Measurements from ENCODE around the gene TEAD2.

TEAD2 gene

GRCh38 chr19:49396738-49397505 lies 34.7 kb upstream of the TEAD2 start:
- no peak overlapping the region for H3K9ac ChIP-seq (ENCODE audit: low read length)
- H3K9me3 ChIP-seq (ENCODE audit: control insufficient read depth, insufficient read depth, low read depth, low read length): no peaks in the 10 kb centered on the region
- H3K4me1 ChIP-seq (ENCODE audit: control insufficient read depth, insufficient read depth, low read length): peaks cover 22% of the 10 kb centered on the region
- no peak overlapping the region for H3K4me3 ChIP-seq (ENCODE audit: low read depth, low read length)
- H3K27ac ChIP-seq (ENCODE audit: low read depth, low read length): no peak overlapping the region
- no peaks in the 10 kb centered on the region; the same call in 1 of the 2 replicates for H3K27me3 ChIP-seq (ENCODE audit: control insufficient read depth, insufficient read depth, low read length)
- H3K36me3 ChIP-seq (ENCODE audit: control insufficient read depth, insufficient read depth, low read length): no peaks in the 10 kb centered on the region

GRCh38 chr19:49395581-49396407 lies 33.6 kb upstream of the TEAD2 start:
- Histone ChIP-seq H3K36me3 (ENCODE audit: control insufficient read depth, insufficient read depth, low read length) (no peaks in the 10 kb centered on the region), H3K9ac (ENCODE audit: low read length) (no peak overlapping the region), H3K27ac (ENCODE audit: low read depth, low read length) (no peak overlapping the region), H3K4me3 (ENCODE audit: low read depth, low read length) (no peak overlapping the region), H3K9me3 (ENCODE audit: control insufficient read depth, insufficient read depth, low read depth, low read length) (no peaks in the 10 kb centered on the region), H3K4me1 (ENCODE audit: control insufficient read depth, insufficient read depth, low read length) (peaks cover 22% of the 10 kb centered on the region), H3K27me3 (ENCODE audit: control insufficient read depth, insufficient read depth, low read length) (peaks cover 3% of the 10 kb centered on the region; the same call in 1 of the 2 replicates)

GRCh38 chr19:49393881-49394280 lies 31.7 kb upstream of the TEAD2 start:
- H3K9me3 ChIP-seq (ENCODE audit: control insufficient read depth, insufficient read depth, low read depth, low read length): no peaks in the 10 kb centered on the region
- no peak overlapping the region for H3K27ac ChIP-seq (ENCODE audit: low read depth, low read length)
- peaks cover 4% of the 10 kb centered on the region; the same call in 1 of the 2 replicates for H3K27me3 ChIP-seq (ENCODE audit: control insufficient read depth, insufficient read depth, low read length)
- H3K4me3 ChIP-seq (ENCODE audit: low read depth, low read length): no peak overlapping the region
- no peak overlapping the region for H3K9ac ChIP-seq (ENCODE audit: low read length)
- H3K4me1 ChIP-seq (ENCODE audit: control insufficient read depth, insufficient read depth, low read length): peaks cover 17% of the 10 kb centered on the region
- H3K36me3 ChIP-seq (ENCODE audit: control insufficient read depth, insufficient read depth, low read length): no peaks in the 10 kb centered on the region

DNA sequence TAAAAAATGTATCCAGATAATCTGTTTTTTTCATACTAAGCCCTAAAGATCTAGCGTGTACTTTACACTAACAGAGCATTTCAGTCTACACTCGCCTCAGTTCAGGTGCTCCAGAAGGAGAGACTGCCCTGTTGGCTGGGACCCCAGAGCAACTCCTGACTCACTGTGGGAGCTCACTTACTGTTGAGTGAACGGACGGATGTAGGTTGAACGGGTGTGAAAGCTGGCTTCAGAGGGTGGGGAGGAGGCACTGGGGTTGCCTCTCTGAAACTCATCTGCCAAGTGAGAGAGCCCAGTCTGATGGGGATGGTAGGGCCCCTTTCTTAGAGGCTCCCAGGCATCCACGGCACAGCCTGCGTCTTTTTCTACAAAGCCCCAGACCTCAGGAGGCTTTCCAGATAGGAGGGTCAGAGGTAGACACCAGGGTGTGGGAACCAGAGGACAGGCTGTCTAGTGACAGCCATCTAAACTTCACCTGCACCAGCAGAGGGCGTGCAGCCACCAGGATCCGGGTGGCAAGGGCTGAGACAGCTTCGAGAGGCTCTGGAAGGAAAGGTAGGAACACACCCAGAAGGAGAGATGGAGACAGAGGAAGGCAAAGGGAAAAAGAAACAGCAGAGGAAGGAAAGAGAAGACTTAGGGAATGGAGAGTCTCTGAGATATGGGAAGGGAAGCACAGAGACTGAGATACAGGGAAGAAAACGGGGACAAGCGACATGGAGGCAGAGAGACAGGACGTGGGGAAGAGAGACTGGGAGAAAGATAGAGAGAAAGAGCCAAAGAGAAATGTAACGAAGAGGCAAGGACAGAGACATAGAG lies 29.6 kb upstream of the TEAD2 start:
- peaks cover 4% of the 10 kb centered on the region; the same call in 1 of the 2 replicates for H3K27me3 ChIP-seq (ENCODE audit: control insufficient read depth, insufficient read depth, low read length)
- no peaks in the 10 kb centered on the region for H3K9me3 ChIP-seq (ENCODE audit: control insufficient read depth, insufficient read depth, low read depth, low read length)
- no peak overlapping the region for H3K4me3 ChIP-seq (ENCODE audit: low read depth, low read length)
- no peak overlapping the region for H3K9ac ChIP-seq (ENCODE audit: low read length)
- peaks cover 7% of the 10 kb centered on the region; the same call in 1 of the 2 replicates for H3K4me1 ChIP-seq (ENCODE audit: control insufficient read depth, insufficient read depth, low read length)
- no peaks in the 10 kb centered on the region for H3K36me3 ChIP-seq (ENCODE audit: control insufficient read depth, insufficient read depth, low read length)
- no peak overlapping the region for H3K27ac ChIP-seq (ENCODE audit: low read depth, low read length)

- H3K4me3 ChIP-seq (ENCODE audit: low read depth, low read length): no peak overlapping the region
- H3K27ac ChIP-seq (ENCODE audit: low read depth, low read length): no peak overlapping the region
- no peaks in the 10 kb centered on the region for H3K36me3 ChIP-seq (ENCODE audit: control insufficient read depth, insufficient read depth, low read length)
- peaks cover 4% of the 10 kb centered on the region; the same call in 1 of the 2 replicates for H3K27me3 ChIP-seq (ENCODE audit: control insufficient read depth, insufficient read depth, low read length)
- no peak overlapping the region for H3K9ac ChIP-seq (ENCODE audit: low read length)
- no peaks in the 10 kb centered on the region for H3K9me3 ChIP-seq (ENCODE audit: control insufficient read depth, insufficient read depth, low read depth, low read length)
- peaks cover 7% of the 10 kb centered on the region; the same call in 1 of the 2 replicates for H3K4me1 ChIP-seq (ENCODE audit: control insufficient read depth, insufficient read depth, low read length)
Measured at GRCh38 chr19:49390929-49391359, 28.7 kb upstream of the TEAD2 start.

DNA sequence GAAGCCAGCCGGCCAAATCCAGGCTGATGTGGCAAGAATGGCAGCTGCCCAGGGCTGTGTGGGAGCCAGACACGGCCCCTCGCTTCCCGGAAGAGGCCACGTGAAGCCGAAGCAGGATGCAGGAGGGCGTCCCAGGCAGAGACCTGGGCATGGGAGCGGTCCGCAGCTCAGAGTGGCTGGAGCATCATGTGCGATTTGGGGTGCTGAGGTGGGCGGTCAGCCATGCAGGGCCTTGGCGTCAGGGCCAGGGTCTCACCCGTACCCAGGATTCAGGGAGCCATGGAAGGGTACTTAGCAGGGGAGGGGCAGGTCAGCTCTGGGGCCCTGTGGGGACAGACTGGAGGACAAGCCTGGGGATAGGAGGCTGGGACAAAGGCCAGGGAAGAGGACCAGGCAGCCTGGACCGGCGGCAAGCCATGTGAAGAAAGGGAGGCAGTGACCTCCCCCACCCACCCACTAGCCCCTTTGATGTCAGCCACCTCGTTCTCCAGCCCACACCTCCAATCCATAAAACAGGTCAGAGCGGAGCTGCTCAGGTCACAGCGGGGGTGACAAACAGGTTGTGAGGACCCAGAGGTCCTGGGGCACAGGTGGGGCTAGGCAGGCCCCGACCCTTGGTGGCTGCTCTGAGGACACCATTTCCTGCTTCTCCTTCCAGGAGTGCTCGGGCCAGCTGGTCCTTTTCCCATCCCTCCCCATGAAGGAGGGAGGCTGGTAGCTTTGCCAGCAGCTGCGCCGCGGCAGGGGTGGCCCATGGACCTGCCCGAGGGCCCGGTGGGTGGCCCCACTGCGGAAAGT lies 28.1 kb upstream of the TEAD2 start:
- peaks cover 7% of the 10 kb centered on the region; the same call in 1 of the 2 replicates for H3K4me1 ChIP-seq (ENCODE audit: control insufficient read depth, insufficient read depth, low read length)
- no peak overlapping the region for H3K27ac ChIP-seq (ENCODE audit: low read depth, low read length)
- H3K27me3 ChIP-seq (ENCODE audit: control insufficient read depth, insufficient read depth, low read length): peaks cover 4% of the 10 kb centered on the region; the same call in 1 of the 2 replicates
- H3K9ac ChIP-seq (ENCODE audit: low read length): no peak overlapping the region
- no peaks in the 10 kb centered on the region for H3K36me3 ChIP-seq (ENCODE audit: control insufficient read depth, insufficient read depth, low read length)
- no peak overlapping the region for H3K4me3 ChIP-seq (ENCODE audit: low read depth, low read length)
- no peaks in the 10 kb centered on the region for H3K9me3 ChIP-seq (ENCODE audit: control insufficient read depth, insufficient read depth, low read depth, low read length)

- H3K9ac ChIP-seq (ENCODE audit: low read length): no peak overlapping the region
- no peak overlapping the region for H3K4me3 ChIP-seq (ENCODE audit: low read depth, low read length)
- peaks cover 4% of the 10 kb centered on the region; the same call in 1 of the 2 replicates for H3K27me3 ChIP-seq (ENCODE audit: control insufficient read depth, insufficient read depth, low read length)
- H3K4me1 ChIP-seq (ENCODE audit: control insufficient read depth, insufficient read depth, low read length): peaks cover 7% of the 10 kb centered on the region; the same call in 1 of the 2 replicates
- no peaks in the 10 kb centered on the region for H3K36me3 ChIP-seq (ENCODE audit: control insufficient read depth, insufficient read depth, low read length)
- no peaks in the 10 kb centered on the region for H3K9me3 ChIP-seq (ENCODE audit: control insufficient read depth, insufficient read depth, low read depth, low read length)
- H3K27ac ChIP-seq (ENCODE audit: low read depth, low read length): no peak overlapping the region
Measured at GRCh38 chr19:49389406-49389805, 27.2 kb upstream of the TEAD2 start.

DNA sequence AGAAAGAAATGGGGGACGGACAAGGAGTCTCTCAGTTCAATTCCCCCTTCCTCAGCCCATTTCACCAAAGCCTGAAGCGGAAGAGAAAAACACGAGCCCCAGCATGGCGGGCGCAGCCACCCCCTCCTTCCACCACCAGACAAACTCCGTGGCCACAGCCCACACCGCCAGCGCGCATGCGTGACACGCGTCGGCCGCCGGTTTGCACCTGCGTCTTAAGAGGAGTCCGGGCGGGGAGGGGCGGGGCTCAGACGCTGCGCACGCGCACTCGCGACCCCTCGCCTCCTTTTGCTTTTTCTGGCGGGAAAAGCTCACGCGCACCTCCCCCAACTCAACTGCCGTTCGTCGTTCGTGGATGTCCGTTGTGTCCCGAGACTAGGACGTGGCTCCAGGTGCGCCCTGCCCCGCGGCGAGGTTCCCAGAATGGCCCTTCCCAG lies 25.7 kb upstream of the TEAD2 start, which contains the start of gene KASH5:
KASH5 (plus strand) TSS at position 314 of the 437 bp plus-strand sequence. CDS start 2,635 bp downstream, outside the sequence.
- Histone ChIP-seq H3K9ac (ENCODE audit: low read length) (no peak within 1 kb of the TSS), H3K9me3 (ENCODE audit: control insufficient read depth, insufficient read depth, low read depth, low read length) (no peaks in the 10 kb centered on the region; the same call in 1 of the 2 replicates), H3K36me3 (ENCODE audit: control insufficient read depth, insufficient read depth, low read length) (no peaks in the 10 kb centered on the region), H3K27me3 (ENCODE audit: control insufficient read depth, insufficient read depth, low read length) (peaks cover 4% of the 10 kb centered on the region; the same call in 1 of the 2 replicates), H3K4me1 (ENCODE audit: control insufficient read depth, insufficient read depth, low read length) (peaks cover 3% of the 10 kb centered on the region; the same call in 1 of the 2 replicates), H3K27ac (ENCODE audit: low read depth, low read length) (no peak within 1 kb of the TSS), H3K4me3 (ENCODE audit: low read depth, low read length) (no peak within 1 kb of the TSS)

DNA sequence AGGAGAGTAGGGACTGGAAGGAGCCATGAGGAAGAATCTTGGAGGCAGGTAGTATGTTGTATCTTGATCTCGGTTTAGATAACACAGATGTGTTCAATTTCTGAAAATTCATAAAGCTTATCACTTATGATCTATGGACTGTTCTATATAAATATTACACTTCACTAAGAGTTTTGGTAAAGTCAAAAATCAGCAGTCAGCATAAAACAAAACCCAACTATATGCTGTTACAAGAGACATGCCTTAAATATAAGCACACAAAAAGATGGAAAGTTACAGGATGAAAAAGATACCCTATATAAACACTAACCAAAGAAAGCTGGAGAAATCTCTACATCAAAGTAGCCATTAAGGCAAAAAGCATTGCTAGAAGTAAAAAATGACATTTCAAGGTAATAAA lies 21.4 kb upstream of the TEAD2 start:
- no peaks in the 10 kb centered on the region for H3K27me3 ChIP-seq (ENCODE audit: control insufficient read depth, insufficient read depth, low read length)
- H3K9me3 ChIP-seq (ENCODE audit: control insufficient read depth, insufficient read depth, low read depth, low read length): peaks cover 9% of the 10 kb centered on the region
- no peak overlapping the region for H3K27ac ChIP-seq (ENCODE audit: low read depth, low read length)
- H3K36me3 ChIP-seq (ENCODE audit: control insufficient read depth, insufficient read depth, low read length): no peaks in the 10 kb centered on the region
- no peaks in the 10 kb centered on the region for H3K4me1 ChIP-seq (ENCODE audit: control insufficient read depth, insufficient read depth, low read length)
- H3K4me3 ChIP-seq (ENCODE audit: low read depth, low read length): no peak overlapping the region
- no peak overlapping the region for H3K9ac ChIP-seq (ENCODE audit: low read length)

DNA sequence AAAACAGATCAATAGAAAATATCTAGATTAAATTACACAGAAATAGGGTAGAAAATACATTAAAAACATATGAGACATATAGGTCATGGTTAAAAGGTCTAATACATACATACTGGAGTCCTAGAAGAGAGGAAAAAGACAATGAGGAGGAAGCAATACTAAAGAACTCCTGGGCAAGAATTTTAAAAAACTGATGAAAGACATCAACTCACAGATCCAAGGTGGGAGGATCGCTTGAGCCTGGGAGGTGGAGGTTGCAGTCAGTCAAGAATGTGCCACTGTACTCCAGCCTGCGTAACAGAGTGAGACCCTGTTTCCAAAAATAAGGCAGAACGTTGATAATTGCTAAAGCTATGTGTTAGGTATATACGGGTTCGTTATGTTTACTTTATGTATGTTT lies 20.4 kb upstream of the TEAD2 start:
- Histone ChIP-seq H3K27me3 (ENCODE audit: control insufficient read depth, insufficient read depth, low read length) (no peaks in the 10 kb centered on the region), H3K4me3 (ENCODE audit: low read depth, low read length) (no peak overlapping the region), H3K9me3 (ENCODE audit: control insufficient read depth, insufficient read depth, low read depth, low read length) (peaks cover 9% of the 10 kb centered on the region), H3K36me3 (ENCODE audit: control insufficient read depth, insufficient read depth, low read length) (no peaks in the 10 kb centered on the region), H3K27ac (ENCODE audit: low read depth, low read length) (no peak overlapping the region), H3K9ac (ENCODE audit: low read length) (no peak overlapping the region), H3K4me1 (ENCODE audit: control insufficient read depth, insufficient read depth, low read length) (no peaks in the 10 kb centered on the region)
